Measurements from ENCODE around the gene TMEM35A.

DNA sequence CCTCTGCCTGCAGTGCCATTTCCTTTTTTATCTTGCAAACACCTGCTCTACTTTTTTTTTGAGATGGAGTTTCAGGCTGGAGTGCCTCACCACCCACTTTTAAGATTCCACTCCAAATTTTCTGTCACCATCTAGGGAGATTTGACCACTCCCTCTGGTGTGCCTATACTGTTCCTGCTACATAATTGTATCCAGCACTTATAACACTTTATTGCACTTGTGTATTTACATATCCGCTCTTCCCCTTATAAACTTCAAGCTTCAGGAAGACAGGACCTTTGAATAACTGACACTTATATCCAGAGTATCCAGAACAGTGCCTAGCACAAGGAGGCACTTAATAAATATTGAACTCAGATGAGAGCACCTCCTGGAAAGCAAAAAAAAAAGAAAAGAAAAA, 13.1 kb downstream of the TMEM35A start:
- TF ChIP-seq, protein P1, sequence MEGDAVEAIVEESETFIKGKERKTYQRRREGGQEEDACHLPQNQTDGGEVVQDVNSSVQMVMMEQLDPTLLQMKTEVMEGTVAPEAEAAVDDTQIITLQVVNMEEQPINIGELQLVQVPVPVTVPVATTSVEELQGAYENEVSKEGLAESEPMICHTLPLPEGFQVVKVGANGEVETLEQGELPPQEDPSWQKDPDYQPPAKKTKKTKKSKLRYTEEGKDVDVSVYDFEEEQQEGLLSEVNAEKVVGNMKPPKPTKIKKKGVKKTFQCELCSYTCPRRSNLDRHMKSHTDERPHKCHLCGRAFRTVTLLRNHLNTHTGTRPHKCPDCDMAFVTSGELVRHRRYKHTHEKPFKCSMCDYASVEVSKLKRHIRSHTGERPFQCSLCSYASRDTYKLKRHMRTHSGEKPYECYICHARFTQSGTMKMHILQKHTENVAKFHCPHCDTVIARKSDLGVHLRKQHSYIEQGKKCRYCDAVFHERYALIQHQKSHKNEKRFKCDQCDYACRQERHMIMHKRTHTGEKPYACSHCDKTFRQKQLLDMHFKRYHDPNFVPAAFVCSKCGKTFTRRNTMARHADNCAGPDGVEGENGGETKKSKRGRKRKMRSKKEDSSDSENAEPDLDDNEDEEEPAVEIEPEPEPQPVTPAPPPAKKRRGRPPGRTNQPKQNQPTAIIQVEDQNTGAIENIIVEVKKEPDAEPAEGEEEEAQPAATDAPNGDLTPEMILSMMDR (IDR thresholded peaks at IDR 0.05; ENCODE audit: poor library complexity, severe bottlenecking): no peak
- TF ChIP-seq EZH2 (IDR thresholded peaks at IDR 0.05; ENCODE audit: borderline replicate concordance, insufficient read depth, low read length, poor library complexity, severe bottlenecking) (no peak), EP300 (conservative IDR thresholded peaks at IDR 0.05; ENCODE audit: poor library complexity, severe bottlenecking) (no peak)

Measured in neural cell (in vitro differentiated cells).